GM23338 (cell line): ENCODE results near the gene PGGHG. TPM values are rescaled to one million over a fixed set of nuclear protein-coding genes. Genes with fewer than 3 reads are reported as not detected.

Source experiments
- ATAC-seq: fragments of 200-7000 bp; cut with Tn5 transposase; 3 replicates; pipeline ENCODE4 v1.9.1; 2020
- DNase-seq: peaks from one replicate; pipeline ENCODE4 v3.0.0-alpha.2; 2015; ENCODE audit warnings: low spot score
- H2AFZ ChIP-seq: fragments of 200-600 bp; sonication (generic); 2 replicates; pipeline ENCODE4 v1.8.0; 2016; ENCODE audit warnings: antibody characterized with exemption, mild to moderate bottlenecking, moderate library complexity
- H3F3A ChIP-seq: fragments of 200-600 bp; sonication (generic); replicated peaks from 2 replicates; pipeline ENCODE4 v1.8.0; 2017; ENCODE audit warnings: antibody characterized with exemption, mixed run types, low read depth
- H3K27ac ChIP-seq: fragments of 200-600 bp; sonication (generic); 2 replicates; pipeline ENCODE4 v1.6.1; 2016; ENCODE audit warnings: low read depth
- H3K27me3 ChIP-seq: fragments of 200-600 bp; sonication (generic); 2 replicates; pipeline ENCODE4 v1.8.0; 2016; ENCODE audit warnings: mild to moderate bottlenecking, mixed run types, moderate library complexity; ENCODE audit not compliant: insufficient read depth
- H3K36me3 ChIP-seq: fragments of 200-600 bp; sonication (generic); 2 replicates; pipeline ENCODE4 v1.8.0; 2016; ENCODE audit warnings: mild to moderate bottlenecking; ENCODE audit not compliant: insufficient read depth
- H3K4me1 ChIP-seq: fragments of 200-600 bp; sonication (generic); 2 replicates; pipeline ENCODE4 v1.8.0; 2016; ENCODE audit warnings: mild to moderate bottlenecking, moderate library complexity; ENCODE audit not compliant: insufficient read depth
- H3K4me2 ChIP-seq: fragments of 200-600 bp; sonication (generic); 2 replicates; pipeline ENCODE4 v1.7.1; 2017; ENCODE audit warnings: mixed run types
- H3K4me3 ChIP-seq: fragments of 200-600 bp; sonication (generic); 2 replicates; pipeline ENCODE4 v1.6.1; 2016; ENCODE audit warnings: mixed run types
- H3K79me2 ChIP-seq: fragments of 200-600 bp; sonication (generic); replicated peaks from 2 replicates; pipeline ENCODE4 v1.8.0; 2017; ENCODE audit warnings: mild to moderate bottlenecking; ENCODE audit not compliant: insufficient read depth
- H3K9me2 ChIP-seq: fragments of 200-600 bp; sonication (generic); 2 replicates; pipeline ENCODE4 v1.8.0; 2017; ENCODE audit not compliant: insufficient read depth
- H4K20me1 ChIP-seq: fragments of 200-600 bp; sonication (generic); replicated peaks from 2 replicates; pipeline ENCODE4 v1.8.0; 2017; ENCODE audit warnings: mild to moderate bottlenecking; ENCODE audit not compliant: insufficient read depth
- H3K27ac Mint-ChIP-seq: 2 replicates; pipeline ENCODE4 v1.8.0; 2020; ENCODE audit warnings: inconsistent platforms, mild to moderate bottlenecking, moderate library complexity, mixed read lengths
- H3K27me3 Mint-ChIP-seq: 3 replicates; pipeline ENCODE4 v1.8.0; 2022; ENCODE audit warnings: low read depth, mild to moderate bottlenecking, moderate library complexity, mixed read lengths, inconsistent platforms; ENCODE audit not compliant: insufficient read depth, poor library complexity
- H3K36me3 Mint-ChIP-seq: 3 replicates; pipeline ENCODE4 v1.8.0; 2021; ENCODE audit warnings: low read depth, mild to moderate bottlenecking, inconsistent platforms, moderate library complexity, mixed read lengths
- H3K4me1 Mint-ChIP-seq: 3 replicates; pipeline ENCODE4 v1.8.0; 2020; ENCODE audit warnings: mild to moderate bottlenecking, inconsistent platforms, mixed read lengths
- H3K4me3 Mint-ChIP-seq: 3 replicates; pipeline ENCODE4 v1.8.0; 2021; ENCODE audit warnings: moderate library complexity, mild to moderate bottlenecking, inconsistent platforms, mixed read lengths
- H3K9me3 Mint-ChIP-seq: 3 replicates; pipeline ENCODE4 v1.8.0; 2020; ENCODE audit warnings: moderate library complexity, mild to moderate bottlenecking, inconsistent platforms, mixed read lengths
- CREB1 ChIP-seq: fragments of 250-450 bp; sonication (Bioruptor Pico); IDR thresholded peaks from 2 replicates; pipeline ENCODE4 v1.5.0; 2020; ENCODE audit warnings: low read depth, mild to moderate bottlenecking, moderate library complexity
- EZH2 ChIP-seq: fragments of 200-600 bp; sonication (generic); IDR thresholded peaks from one replicate; pipeline ENCODE4 v1.8.0; 2017; ENCODE audit warnings: antibody characterized with exemption, mild to moderate bottlenecking, low read depth; ENCODE audit not compliant: unreplicated experiment
- EZH2phosphoT487 ChIP-seq: fragments of 200-600 bp; sonication (generic); IDR thresholded peaks from one replicate; pipeline ENCODE4 v1.8.1; 2018; ENCODE audit warnings: antibody characterized with exemption; ENCODE audit not compliant: unreplicated experiment
- JUNB ChIP-seq: IDR thresholded peaks from one replicate; pipeline ENCODE4 v1.6.1; 2016; ENCODE audit warnings: antibody characterized with exemption; ENCODE audit not compliant: unreplicated experiment
- NANOG ChIP-seq: IDR thresholded peaks from 2 replicates; pipeline ENCODE4 v1.6.1; 2016; ENCODE audit warnings: antibody characterized with exemption, borderline replicate concordance
- POLR2AphosphoS5 ChIP-seq: IDR thresholded peaks from 2 replicates; pipeline ENCODE4 v1.6.1; 2016; ENCODE audit warnings: antibody characterized with exemption, low read depth
- STAT1 ChIP-seq: IDR thresholded peaks from one replicate; pipeline ENCODE4 v1.6.1; 2016; ENCODE audit warnings: antibody characterized with exemption; ENCODE audit not compliant: unreplicated experiment
- ZNF114 ChIP-seq: fragments of 250-450 bp; sonication (Bioruptor Pico); IDR thresholded peaks from 2 replicates; pipeline ENCODE4 v1.5.0; 2020; ENCODE audit warnings: mild to moderate bottlenecking, moderate library complexity
- ZNF331 ChIP-seq: fragments of 250-450 bp; sonication (Bioruptor Pico); IDR thresholded peaks from 2 replicates; pipeline ENCODE4 v1.5.0; 2020; ENCODE audit warnings: low read depth, mild to moderate bottlenecking, moderate library complexity
- polyA plus RNA-seq: library from polyadenylated mRNA; unstranded; fragments of >200 nt; fragmentation: Nextera tagmentation; extraction: Ambion mirVana; gene quantifications from 2 replicates; pipeline ENCODE4 v1.2.1, GENCODE V29; 2016
- total RNA-seq: library from RNA; depleted of rRNA; stranded (reverse); fragments of >200 nt; shearing (Covaris generic); gene quantifications from 2 replicates; pipeline ENCODE4 v1.2.3, GENCODE V29; 2014
- TF ChIP-seq, protein P1 (sequence below), 2 experiments: fragments of 200-600 bp in 1 of 2; sonication (generic) in 1 of 2; conservative IDR thresholded peaks; 2 replicates each; pipeline versions ENCODE4 v1.5.1 to v1.6.1; 2016 to 2017; ENCODE audit warnings: antibody characterized with exemption in 2 of 2, low read depth in 2 of 2, mild to moderate bottlenecking in 2 of 2, moderate library complexity in 1 of 2
- TF ChIP-seq, protein P2 (sequence below): IDR thresholded peaks from one replicate; pipeline ENCODE4 v1.6.1; 2018; ENCODE audit warnings: antibody characterized with exemption; ENCODE audit not compliant: unreplicated experiment

The PGGHG gene
- total and polyA plus RNA-seq, 2 experiments from 2014 or later, result 24.9 to 55.8 TPM

GRCh38 chr11:293271-293851 is 4.4 kb downstream of the PGGHG start (continued):
- no peak for TF ChIP-seq CREB1
- no peak for TF ChIP-seq POLR2AphosphoS5
- TF ChIP-seq, protein P1, sequence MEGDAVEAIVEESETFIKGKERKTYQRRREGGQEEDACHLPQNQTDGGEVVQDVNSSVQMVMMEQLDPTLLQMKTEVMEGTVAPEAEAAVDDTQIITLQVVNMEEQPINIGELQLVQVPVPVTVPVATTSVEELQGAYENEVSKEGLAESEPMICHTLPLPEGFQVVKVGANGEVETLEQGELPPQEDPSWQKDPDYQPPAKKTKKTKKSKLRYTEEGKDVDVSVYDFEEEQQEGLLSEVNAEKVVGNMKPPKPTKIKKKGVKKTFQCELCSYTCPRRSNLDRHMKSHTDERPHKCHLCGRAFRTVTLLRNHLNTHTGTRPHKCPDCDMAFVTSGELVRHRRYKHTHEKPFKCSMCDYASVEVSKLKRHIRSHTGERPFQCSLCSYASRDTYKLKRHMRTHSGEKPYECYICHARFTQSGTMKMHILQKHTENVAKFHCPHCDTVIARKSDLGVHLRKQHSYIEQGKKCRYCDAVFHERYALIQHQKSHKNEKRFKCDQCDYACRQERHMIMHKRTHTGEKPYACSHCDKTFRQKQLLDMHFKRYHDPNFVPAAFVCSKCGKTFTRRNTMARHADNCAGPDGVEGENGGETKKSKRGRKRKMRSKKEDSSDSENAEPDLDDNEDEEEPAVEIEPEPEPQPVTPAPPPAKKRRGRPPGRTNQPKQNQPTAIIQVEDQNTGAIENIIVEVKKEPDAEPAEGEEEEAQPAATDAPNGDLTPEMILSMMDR (conservative IDR thresholded peaks at IDR 0.05; ENCODE audit: low read depth in 2 of 2), result no peak
- no peak for TF ChIP-seq ZNF114
- no peak for TF ChIP-seq STAT1
- no peak for TF ChIP-seq EZH2
- TF ChIP-seq, protein P2, sequence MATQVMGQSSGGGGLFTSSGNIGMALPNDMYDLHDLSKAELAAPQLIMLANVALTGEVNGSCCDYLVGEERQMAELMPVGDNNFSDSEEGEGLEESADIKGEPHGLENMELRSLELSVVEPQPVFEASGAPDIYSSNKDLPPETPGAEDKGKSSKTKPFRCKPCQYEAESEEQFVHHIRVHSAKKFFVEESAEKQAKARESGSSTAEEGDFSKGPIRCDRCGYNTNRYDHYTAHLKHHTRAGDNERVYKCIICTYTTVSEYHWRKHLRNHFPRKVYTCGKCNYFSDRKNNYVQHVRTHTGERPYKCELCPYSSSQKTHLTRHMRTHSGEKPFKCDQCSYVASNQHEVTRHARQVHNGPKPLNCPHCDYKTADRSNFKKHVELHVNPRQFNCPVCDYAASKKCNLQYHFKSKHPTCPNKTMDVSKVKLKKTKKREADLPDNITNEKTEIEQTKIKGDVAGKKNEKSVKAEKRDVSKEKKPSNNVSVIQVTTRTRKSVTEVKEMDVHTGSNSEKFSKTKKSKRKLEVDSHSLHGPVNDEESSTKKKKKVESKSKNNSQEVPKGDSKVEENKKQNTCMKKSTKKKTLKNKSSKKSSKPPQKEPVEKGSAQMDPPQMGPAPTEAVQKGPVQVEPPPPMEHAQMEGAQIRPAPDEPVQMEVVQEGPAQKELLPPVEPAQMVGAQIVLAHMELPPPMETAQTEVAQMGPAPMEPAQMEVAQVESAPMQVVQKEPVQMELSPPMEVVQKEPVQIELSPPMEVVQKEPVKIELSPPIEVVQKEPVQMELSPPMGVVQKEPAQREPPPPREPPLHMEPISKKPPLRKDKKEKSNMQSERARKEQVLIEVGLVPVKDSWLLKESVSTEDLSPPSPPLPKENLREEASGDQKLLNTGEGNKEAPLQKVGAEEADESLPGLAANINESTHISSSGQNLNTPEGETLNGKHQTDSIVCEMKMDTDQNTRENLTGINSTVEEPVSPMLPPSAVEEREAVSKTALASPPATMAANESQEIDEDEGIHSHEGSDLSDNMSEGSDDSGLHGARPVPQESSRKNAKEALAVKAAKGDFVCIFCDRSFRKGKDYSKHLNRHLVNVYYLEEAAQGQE, result no peak

- Mint-ChIP-seq H3K4me1 (peaks cover 19% of the 10 kb centered on the region), H3K4me3 (no peak overlapping the region), H3K27ac (no peak overlapping the region), H3K27me3 (peaks cover 8% of the 10 kb centered on the region), H3K9me3 (no peaks in the 10 kb centered on the region), H3K36me3 (peaks cover 11% of the 10 kb centered on the region; the same call in 2 of the 3 replicates)
- Histone ChIP-seq H3K79me2 (no peaks in the 10 kb centered on the region), H3K27ac (no peak overlapping the region), H3K4me1 (no peaks in the 10 kb centered on the region; the same call in 1 of the 2 replicates), H3K36me3 (no peaks in the 10 kb centered on the region), H3K4me2 (no peak overlapping the region), H3K27me3 (no peaks in the 10 kb centered on the region), H3F3A (no peaks in the 10 kb centered on the region), H3K9me2 (no peaks in the 10 kb centered on the region), H2AFZ (no peak overlapping the region), H3K4me3 (no peak overlapping the region), H4K20me1 (no peaks in the 10 kb centered on the region)
- ATAC-seq (no peak), DNase-seq (no peak)
- no peak for TF ChIP-seq EZH2phosphoT487
- no peak for TF ChIP-seq ZNF331 (CRISPR knock-in tag)
- TF ChIP-seq NANOG, result no peak
- TF ChIP-seq ZNF114, result no peak
- TF ChIP-seq JUNB, result no peak
Observed at GRCh38 chr11:293852-294661, 5.1 kb downstream of the PGGHG start.
